ENCODE measurements around the gene SCAF11.

Gene SCAF11

DNA sequence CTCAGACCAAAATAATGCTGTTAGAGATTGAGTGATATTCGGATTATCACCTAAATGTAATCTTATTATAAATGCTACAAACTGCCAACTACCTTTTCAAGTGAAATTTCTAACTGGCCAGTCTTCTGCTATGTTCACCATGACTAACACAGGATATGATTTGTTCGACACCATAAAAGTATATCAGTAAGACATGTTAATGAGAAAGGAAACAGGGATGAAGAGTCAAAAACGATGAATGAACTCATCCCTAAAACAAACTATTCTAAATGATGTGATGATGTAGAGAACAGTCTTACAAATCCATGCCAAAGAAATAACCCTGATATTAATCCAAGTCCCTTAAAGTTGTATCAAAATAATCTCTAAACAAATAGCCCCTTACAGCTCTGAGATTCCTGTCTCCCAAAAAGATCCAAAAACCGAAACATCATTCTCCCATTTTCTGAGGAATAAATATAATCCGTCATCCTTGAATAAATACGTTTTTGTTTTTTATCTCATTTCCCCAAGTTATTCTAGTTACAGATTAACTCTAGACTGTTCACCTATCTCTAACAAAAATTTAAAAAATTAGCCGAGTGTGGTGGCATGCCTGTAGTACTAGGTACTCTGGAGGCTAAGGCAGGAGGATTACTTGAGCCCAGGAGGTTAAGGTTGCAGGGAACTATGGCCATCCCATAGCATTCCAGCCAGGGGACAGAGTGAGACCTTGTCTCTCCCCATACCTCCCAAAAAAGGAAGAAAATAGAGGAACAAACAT, 9.1 kb downstream of the SCAF11 start:
- no peak for DNase-seq

DNA sequence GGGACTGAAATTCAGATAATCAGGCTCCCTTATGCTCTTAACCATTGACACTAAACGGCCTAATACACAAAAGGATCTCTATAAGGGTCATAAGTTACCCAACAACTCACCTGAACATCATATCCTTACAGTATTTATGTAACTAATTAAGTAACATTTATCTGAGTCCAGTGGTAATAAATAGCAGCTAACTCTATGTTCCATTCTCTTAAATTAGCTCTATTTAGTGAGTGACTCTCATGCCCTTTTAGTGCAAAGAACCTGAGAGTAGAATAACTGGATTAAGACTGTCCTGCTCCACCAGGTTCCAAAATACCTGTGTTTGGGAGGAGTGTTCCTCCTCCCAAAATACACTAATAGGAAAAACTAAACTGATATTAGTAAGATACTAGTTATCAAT, 9.8 kb downstream of the SCAF11 start:
- no peak for DNase-seq

DNA sequence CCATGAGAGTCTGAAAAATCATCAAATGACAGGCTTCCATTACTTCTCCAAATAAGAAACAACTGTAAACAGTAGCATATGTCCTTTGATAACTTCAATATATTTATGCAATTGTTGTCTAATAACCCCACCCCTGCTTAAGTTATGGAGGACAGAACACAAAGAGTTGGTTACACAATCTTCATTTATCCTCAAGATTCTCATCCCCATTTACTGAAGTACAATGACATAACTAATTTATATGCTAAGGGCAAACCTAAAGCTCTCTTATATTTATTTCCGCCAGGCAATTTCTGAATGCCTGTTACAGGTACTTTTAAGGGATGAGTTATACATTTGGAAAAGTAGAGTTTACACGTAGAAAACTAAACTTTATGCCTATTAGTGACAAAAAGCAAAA, 12.3 kb downstream of the SCAF11 start:
- DNase-seq = no peak

DNA sequence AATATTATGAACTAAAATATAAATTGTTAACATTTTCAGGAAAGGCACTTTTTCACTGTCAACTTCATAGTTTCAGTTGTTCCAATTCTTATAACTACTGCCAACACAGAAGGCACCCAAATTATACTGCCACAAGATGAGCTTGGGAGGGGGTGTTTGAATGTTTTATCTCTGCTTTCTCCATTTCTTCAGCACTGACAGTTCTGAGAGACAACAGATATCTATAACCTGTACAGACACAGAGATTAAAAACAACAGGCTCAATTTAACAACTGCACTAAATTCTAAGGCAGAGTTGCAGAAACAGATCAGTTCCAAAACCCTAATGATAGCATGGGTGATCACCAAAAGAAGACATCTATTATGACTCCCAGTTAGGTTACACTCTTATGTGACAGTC, 12.8 kb downstream of the SCAF11 start:
- no peak for DNase-seq

DNA sequence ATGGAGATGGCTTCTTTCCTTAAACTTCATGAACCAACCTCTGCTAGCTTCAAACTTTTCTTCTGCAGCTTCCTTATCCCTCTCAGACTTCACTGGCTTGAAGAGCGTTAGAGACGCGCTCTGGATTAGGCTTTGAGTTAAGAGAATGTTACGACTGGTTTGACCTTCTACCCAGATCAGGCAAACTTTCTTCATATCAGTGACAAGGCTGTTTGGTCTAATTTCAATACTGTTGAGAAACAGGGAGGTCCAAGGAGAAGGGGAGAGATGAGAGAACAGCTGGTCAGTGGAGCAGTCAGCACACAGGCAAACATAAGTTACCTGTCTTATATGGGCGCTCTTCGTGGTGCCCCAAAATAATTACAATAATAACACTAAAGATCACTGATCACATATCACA, 14.9 kb downstream of the SCAF11 start:
- DNase-seq = no peak

DNA sequence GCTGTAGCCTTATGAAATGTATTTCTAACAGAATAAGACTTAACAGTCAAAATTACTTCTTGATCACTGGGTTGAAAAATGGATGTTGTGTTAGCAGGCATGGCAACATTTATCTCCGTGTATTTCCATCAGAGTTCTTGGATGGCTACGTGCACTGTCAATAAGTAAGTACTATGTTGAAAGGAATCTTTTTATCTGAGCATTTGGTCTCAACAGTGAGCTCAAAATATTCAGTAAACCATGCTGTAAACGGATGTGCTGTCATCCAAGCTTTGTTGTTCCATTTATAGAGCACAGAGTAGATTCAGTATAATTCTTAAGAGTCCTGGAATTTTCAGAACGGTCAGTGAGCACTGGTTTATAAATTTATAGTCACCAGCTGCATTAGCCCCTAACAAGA, 15.5 kb downstream of the SCAF11 start:
- no peak for DNase-seq

DNA sequence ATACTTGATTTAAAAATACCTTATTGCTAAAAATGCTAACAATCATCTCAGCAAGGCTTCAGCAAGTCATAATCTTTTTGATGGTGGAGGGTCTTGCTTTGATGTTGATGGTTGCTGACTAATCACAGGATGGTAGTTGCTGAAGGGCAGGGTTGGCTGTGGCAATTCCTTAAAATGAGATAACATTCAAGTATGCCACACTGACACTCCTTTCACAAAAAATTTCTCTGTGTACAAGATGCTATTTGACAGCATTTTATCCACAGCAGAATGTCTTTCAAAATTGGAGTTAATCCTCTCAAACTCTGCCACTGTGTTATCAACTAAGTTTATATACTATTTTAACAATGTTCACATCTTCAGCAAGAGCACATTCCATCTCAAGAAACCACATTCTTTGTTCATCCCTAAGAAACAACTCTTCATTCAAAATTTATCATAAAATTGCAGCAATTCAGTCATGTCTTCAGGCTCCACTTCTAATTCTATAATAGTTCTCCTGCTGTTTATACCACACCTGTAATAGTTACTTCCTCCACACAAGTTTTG, 16.1 kb downstream of the SCAF11 start:
- DNase-seq = no peak

DNA sequence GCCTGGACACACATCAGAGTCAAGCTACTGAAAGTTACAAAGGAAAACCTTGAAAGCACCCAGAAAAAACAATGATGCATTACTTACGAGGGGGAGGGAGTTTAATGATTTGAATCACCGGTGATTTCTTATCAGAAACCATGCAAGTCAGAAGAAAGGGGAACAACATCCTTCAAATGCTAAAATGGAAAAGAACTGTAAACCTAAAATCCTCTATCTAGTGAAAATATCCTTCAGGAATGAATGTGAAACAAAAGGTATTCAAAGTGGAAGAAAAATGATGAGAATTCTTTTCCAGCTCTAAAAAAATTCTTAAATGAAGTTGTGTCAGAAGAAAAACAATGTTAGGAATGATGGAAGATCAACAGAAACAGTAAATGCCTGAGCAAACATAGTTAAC, 16.8 kb downstream of the SCAF11 start:
- DNase-seq = no peak

DNA sequence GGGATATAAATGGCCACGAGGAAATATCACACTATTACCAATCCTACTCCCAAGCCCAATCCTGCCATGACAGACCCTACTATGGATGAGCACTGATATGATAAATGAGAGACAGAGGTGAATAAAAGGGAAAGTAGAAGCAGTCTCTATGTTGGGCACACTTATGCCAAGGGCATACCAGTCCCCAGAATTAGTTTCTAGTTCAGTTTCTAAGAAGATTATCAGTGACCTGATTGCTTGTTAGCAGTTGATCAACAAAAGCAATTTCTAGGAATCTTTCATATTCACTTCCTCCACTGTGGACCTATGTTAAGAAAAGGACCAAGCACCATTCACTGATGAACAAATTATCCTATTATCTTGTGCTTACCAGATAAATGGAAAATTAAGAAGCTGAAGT, 20.0 kb downstream of the SCAF11 start:
- DNase-seq = no peak

DNA sequence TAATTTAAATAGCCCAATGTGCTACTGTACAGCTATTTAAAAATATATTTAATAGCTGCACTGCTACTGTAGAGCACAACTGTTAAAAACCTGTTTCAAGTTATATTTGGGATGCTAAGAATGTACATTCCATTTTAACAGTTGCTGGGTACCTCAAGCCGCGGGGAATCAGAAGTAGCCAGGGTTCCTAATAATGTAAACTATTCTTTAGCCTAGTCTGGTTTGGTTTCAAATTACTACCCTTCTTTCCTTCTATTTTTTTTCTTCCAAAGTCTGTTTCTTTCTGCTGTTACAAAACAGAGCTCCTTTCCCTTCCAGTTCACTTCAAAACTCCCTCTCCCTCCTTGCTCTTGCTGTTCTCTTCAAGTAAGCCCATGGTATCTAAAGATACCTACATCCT, 21.3 kb downstream of the SCAF11 start:
- no peak for DNase-seq

DNA sequence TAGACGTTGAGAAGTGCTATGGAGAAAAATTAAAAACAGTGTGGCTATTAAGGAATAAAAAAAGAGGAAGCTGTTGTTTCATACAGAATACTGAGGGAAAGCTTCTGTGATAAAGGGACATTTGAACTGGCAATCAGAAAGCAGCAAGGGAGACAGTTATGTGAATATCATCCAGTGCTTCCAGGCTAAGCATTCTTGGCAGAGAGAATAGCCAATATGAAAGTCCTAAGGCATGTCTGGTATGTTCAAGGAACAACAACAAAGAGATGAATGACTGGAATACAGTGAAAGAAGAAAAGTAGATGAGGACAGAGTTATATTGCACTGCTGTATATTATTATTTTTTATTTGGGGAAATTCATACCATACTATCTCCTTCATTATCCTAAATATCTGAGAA, 23.9 kb downstream of the SCAF11 start:
- no peak for DNase-seq

DNA sequence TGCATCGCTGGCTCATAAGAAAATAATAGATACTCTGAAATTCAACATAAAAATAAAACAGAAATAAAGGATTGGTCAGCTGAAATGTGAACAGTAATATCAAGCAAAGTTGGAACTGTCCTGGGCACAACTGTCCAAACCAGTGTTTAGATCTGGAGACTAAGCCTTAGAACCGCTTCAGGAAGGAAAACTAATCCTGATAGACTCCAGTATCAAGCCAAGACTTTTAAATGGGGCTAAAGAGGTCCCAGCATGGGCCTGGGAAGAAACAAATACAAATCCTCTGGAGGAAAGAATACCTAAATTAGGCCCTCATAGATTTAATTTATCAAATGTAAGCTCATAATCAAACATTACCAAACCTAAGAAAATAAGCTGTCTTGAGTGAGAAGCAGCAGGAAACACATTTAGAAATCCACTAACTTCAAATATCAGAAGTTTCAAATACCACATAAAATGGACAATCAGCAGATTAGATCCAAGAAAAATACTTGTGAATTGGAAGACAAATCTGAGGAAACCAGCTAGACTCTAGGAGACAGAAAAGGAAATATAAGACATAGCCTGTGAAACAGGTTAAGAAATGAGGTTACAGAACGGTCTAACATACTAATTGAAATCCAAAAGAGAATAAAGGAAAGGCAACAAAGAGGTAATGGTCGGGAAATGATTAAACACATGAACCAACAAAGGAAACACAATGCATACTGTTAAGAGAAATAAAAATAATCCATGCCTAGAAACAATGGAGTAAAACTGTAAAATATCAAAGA, 27.6 kb downstream of the SCAF11 start:
- no peak for DNase-seq

DNA sequence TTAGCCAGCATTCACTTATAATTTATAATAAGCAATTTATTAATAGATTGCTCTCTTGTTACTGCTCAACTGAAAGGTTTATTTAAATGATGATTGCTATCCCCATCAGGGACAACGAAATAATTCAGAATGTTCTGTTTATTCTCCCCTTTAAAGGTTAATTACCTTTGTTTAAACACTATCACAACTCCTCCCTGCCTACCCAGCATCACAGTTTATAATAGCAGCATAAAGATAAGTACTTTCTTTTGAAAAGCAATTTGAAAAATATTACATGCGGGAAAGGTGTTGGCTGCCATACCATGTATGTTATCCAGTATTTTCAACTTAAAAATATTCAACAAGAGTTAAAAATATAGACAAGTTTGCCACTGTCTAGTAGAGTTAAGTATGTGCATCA, 30.6 kb downstream of the SCAF11 start:
- DNase-seq = no peak

DNA sequence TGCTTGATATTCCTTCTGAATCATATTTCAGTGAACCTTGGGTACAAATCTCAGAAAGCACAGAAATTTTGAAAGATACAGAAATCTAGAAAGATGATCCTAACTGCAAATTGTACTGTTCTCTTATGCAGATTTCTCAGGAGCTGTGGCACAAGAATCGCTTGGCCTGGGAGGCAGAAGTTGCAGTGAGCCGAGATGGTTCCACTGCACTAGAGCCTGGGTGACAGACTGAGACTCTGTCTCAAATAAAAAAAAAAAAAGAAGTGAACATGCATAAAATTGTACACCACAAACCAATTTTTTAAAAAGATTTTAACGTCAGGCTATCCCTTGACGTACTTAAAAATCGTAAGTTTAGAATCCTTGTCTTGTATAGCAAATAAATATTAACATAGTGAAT, 31.3 kb downstream of the SCAF11 start:
- no peak for DNase-seq

DNA sequence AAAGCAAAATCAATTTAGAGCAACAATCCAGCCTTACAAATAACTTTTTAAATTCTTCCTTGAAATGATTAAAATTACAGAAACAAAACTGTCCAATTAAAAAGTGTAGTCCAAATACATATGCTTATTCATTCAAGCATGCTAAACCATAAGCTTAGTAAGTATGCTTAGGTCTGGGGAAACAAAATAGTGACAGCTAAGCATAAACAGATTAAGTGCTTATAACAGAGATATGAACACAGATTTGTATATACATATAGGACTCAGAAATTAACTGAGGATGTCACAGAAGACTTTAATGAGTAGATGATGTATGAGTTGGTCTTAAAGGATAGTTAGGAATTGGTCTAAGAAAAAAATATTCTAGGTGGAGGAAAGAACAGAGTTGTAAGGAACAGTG, 41.8 kb downstream of the SCAF11 start:
- DNase-seq = no peak

DNA sequence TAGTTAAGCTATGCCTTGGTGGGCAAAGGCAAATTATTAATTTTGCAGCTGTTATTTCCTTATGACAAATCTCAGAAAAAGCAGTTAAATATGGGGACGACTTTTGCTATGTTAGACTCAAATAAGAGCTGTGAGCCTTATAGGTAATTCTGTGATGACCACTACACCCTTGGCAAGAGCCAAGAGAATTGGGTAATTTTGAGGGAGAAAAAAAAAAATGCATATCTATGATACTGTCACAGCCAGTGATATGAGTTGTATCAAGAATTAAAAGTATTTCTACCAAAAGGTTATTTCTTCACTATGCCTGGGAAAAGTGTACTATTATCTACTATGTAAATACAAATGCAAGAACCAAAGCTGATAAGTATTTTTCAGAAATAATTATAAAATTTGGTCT, 43.9 kb downstream of the SCAF11 start:
- DNase-seq = no peak

DNA sequence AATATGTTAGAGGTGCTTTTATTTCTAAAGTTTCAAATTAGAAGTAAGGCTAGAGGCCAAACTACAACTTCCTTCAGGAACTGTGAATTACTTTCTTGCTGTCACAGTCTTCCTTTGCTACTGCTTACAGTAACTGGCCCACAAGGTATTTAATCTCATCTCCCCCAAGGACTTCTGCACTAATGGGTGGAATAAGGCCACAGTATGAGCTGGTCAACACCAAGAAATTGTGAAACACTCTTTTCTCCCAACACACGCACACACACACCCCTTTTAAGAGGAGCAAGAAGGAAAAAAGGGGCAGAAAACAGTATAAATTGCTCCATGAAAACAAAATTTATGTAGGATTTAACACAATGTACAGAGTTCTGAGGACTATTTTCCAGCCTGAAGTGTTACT, 45.6 kb downstream of the SCAF11 start:
- no peak for DNase-seq

DNA sequence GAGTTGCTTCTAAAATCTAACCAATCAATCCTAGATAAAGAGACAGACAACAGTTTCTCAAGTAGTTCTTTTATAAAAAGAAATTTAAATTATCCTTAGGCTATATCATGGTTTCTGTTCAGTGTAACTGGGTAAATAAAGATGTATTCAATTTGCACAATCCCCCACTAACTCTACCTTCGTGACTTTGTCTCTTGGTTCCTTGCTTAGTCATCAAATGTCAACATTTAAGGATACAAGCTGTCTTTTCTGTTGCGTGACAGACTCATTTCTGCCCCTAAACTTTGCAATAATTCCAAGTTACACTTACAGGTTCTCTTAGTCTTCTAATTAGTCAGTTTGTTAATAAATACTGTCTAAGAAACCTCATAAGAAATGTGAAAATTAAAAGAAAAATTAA, 50.6 kb downstream of the SCAF11 start:
- DNase-seq = no peak

DNA sequence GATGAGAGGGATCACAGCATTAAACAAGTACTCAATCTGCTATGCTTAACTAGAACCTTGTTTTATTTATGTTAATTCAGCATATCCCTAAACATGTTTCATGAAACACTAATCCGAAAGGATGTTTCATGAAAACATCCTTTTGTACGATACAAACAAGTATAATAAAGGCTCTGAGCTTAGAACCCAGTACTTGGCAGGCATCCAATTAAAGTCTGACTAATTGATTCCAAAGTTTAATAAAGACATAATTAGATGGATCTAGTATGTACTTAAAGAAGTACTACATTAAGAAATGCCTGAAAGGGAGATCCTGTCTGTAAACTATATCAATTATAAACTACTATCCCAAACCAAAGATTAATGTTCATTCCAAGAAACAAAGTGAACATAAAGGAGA, 51.8 kb downstream of the SCAF11 start:
- DNase-seq = no peak

DNA sequence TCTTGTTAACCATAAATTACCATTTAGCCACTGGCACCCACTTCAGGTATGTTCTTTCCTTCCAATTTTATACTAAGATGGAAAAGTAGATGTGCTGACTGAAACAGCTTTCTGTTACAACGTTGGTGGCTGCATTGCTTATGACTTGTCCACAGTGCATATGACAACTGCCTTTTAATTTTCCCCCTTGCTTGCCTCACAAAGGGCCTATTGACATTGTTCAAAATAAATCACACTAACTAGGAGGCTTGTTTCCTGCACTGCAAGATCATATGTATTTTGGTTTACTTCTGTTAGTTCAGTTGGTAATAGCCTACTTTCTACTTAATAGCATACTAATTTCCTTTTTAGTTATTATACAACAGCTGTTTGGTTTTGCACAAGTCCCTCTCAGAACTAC, 55.4 kb downstream of the SCAF11 start:
- DNase-seq = no peak

DNA sequence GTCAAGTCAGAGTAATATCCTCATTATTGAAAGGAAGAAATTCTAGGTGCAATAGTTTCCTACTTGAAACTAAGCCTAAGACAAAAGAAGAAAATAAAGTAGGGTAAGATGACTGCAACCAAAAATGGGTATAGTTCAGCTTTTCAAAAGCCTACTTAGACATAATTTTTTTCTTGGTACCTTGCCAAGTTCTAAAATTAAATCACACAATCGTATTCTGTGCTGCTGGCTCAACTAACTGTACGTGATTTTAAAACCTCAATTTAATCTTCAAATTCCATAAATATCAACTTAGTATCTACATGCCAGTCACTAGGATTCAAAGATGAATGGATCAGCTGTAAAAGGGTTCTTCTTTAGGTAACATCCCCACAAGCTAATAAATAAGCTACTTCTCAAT, 56.9 kb downstream of the SCAF11 start:
- no peak for DNase-seq

DNA sequence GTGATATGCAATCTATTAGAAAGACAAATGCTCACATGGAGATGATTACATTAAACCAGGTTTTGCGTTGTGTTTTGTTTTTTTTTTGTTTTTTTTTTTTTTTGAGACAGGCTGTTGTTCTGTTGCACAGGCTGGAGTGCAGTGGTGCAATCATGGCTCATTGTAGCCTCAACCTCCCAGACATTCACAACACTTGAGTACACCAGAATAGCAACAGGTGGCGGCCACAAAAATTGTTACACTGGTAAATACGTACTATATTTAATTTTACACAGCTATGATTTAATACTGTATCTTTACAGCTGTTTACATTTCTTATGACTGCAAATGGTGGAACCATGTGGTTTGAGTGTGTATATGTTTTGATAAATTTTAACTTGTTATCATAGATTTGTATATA, 60.0 kb downstream of the SCAF11 start:
- DNase-seq = no peak

DNA sequence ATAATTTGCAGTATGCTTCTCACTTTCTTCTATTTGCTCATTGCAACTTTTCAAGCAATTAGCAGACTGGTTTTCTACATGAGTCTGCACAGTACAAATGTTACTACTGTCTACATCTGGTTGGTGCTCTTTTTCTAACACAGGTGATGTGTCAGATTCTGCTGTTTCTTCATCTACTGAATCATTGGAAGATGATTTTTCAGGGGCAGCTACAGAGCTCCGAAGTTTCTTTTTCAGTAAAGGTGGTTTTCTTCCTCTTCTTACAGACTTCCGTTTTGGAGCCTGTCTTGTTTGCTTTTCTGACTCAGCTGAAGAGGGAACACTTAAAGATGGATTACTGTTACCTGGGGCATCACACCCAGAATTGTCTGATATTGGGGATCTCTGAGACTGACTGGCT, 62.1 kb downstream of the SCAF11 start:
- no peak for DNase-seq

DNA sequence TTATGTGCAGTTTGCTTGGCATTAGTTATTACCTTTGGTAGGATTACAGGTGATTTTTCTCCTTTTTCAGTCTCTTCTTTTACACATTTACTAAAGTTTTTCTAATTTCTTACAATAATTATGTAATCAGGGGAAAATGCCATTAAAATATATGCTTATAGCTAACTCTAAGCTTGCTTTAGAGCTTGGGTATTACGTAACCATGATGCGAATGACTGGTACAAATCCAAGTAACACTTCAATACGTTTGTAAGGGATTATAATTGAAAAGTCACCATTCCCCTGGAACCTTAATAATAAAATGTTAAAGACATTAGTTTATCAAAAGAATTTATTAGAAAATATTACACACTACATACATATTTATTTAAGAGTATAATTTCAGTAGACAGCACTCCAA, 71.6 kb downstream of the SCAF11 start:
- no peak for DNase-seq

DNA sequence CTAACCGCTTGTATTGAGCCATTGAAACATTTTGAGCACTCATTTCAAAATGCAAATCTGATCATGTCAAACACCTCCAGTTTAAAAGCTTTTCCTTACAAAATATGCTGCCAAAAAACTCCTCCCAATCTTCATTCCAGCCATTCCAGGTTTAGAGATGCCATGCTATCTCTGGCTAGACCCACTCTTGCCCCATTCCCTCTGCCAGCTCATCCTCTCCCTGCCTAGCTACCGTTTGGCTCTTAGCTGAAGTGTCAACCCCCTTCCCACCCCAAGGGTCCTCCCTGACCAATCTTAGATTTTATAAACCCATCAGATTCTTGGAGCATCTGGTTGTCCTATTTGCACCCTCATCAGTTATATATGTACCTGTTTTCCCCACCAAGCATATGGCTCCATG, 75.0 kb downstream of the SCAF11 start:
- no peak for DNase-seq
